IMR-90 (cell line): ENCODE measurements around the gene MSI2. TPM values are rescaled to one million over a fixed set of nuclear protein-coding genes. Genes with fewer than 3 reads are reported as not detected.
A peak's percentile ranks its signal among the peaks of the same experiment; 100 is the strongest.

ENCODE experiments used
- ATAC-seq: fragments of 200-7000 bp; cut with Tn5 transposase; 2 replicates; pipeline ENCODE4 v1.9.1; 2020; ENCODE audit warnings: low read depth, mild to moderate bottlenecking, moderate library complexity
- BruUV-seq: library from RNA; stranded (reverse); fragments of 400-500 nt; replicated peaks from 2 replicates; lab custom pipeline; 2021; lab: Mats Ljungman, UMichigan
- CTCF ChIA-PET: fragments of 300-600 bp; formaldehyde crosslinking; extraction: SDS; loops from one replicate; lab custom pipeline; 2021; ENCODE audit warnings: antibody characterized with exemption; lab: Yijun Ruan, JAX
- POLR2A ChIA-PET: fragments of 300-600 bp; sonication (Branson Sonifier 250); formaldehyde crosslinking; loops from one replicate; lab custom pipeline; 2022; ENCODE audit warnings: antibody characterized with exemption; ENCODE audit not compliant: unreplicated experiment; lab: Charles Lee
- DNase-seq: peaks from one replicate; pipeline ENCODE4 v3.0.0; 2013
- H2AFZ ChIP-seq: replicated peaks from 2 replicates; pipeline ENCODE3; 2013; ENCODE audit warnings: low read length, mild to moderate bottlenecking; ENCODE audit not compliant: poor library complexity
- H2AK5ac ChIP-seq: 2 replicates; pipeline ENCODE4 v1.6.1; 2013; ENCODE audit warnings: low read depth, low read length, inconsistent platforms
- H2AK9ac ChIP-seq: replicated peaks from 2 replicates; pipeline ENCODE3; 2013; ENCODE audit warnings: mild to moderate bottlenecking, low read depth, low read length, moderate library complexity; ENCODE audit not compliant: poor library complexity
- H2BK120ac ChIP-seq: 2 replicates; pipeline ENCODE4 v1.6.1; 2013; ENCODE audit warnings: low read depth, low read length, inconsistent platforms
- H2BK15ac ChIP-seq: 3 replicates; pipeline ENCODE4 v1.6.1; 2013; ENCODE audit warnings: low read depth, low read length, inconsistent platforms
- H2BK20ac ChIP-seq: 2 replicates; pipeline ENCODE4 v1.6.1; 2013; ENCODE audit warnings: low read depth, mild to moderate bottlenecking, inconsistent platforms, low read length, moderate library complexity
- H2BK5ac ChIP-seq: 2 replicates; pipeline ENCODE4 v1.6.1; 2013; ENCODE audit warnings: mild to moderate bottlenecking, low read depth, low read length, inconsistent platforms; ENCODE audit not compliant: poor library complexity, severe bottlenecking
- H3K14ac ChIP-seq: replicated peaks from 2 replicates; pipeline ENCODE4 v1.6.1; 2013; ENCODE audit warnings: low read depth, low read length, inconsistent platforms
- H3K18ac ChIP-seq: 2 replicates; pipeline ENCODE4 v1.6.1; 2013; ENCODE audit warnings: low read depth, low read length, control low read depth
- H3K23ac ChIP-seq: 2 replicates; pipeline ENCODE4 v1.6.1; 2013; ENCODE audit warnings: low read depth, low read length, inconsistent platforms
- H3K27ac ChIP-seq: 2 replicates; pipeline ENCODE4 v1.5.1; 2013; ENCODE audit warnings: mild to moderate bottlenecking, control low read depth, low read length; ENCODE audit not compliant: insufficient read depth
- H3K27me3 ChIP-seq: 2 replicates; pipeline ENCODE4 v1.6.1; 2013; ENCODE audit warnings: low read length; ENCODE audit not compliant: control insufficient read depth, insufficient read depth
- H3K36me3 ChIP-seq: 2 replicates; pipeline ENCODE4 v1.6.1; 2013; ENCODE audit warnings: low read length, mixed read lengths; ENCODE audit not compliant: control insufficient read depth, insufficient read depth
- H3K4ac ChIP-seq: 2 replicates; pipeline ENCODE4 v1.6.1; 2013; ENCODE audit warnings: low read depth, low read length, inconsistent platforms
- H3K4me1 ChIP-seq: 2 replicates; pipeline ENCODE4 v1.6.1; 2013; ENCODE audit warnings: low read length, mixed read lengths; ENCODE audit not compliant: control insufficient read depth, insufficient read depth
- H3K4me2 ChIP-seq: 2 replicates; pipeline ENCODE4 v1.6.1; 2013; ENCODE audit warnings: low read depth, mild to moderate bottlenecking, control low read depth, low read length, moderate library complexity
- H3K4me3 ChIP-seq: 2 replicates; pipeline ENCODE4 v1.5.1; 2013; ENCODE audit warnings: low read depth, mild to moderate bottlenecking, control low read depth, low read length, moderate library complexity; ENCODE audit not compliant: insufficient read depth
- H3K56ac ChIP-seq: 2 replicates; pipeline ENCODE4 v1.6.1; 2013; ENCODE audit warnings: low read length, inconsistent platforms; ENCODE audit not compliant: insufficient read depth; ENCODE audit errors: extremely low read depth
- H3K79me1 ChIP-seq, 2 experiments: 2 replicates each; pipeline ENCODE4 v1.6.1; 2013; ENCODE audit warnings: low read length in 2 of 2, inconsistent platforms in 1 of 2, low read depth in 1 of 2
- H3K9ac ChIP-seq: 2 replicates; pipeline ENCODE4 v1.6.1; 2013; ENCODE audit warnings: low read depth, low read length, control low read depth
- H3K9me1 ChIP-seq: 2 replicates; pipeline ENCODE4 v1.6.1; 2013; ENCODE audit warnings: low read length, inconsistent platforms; ENCODE audit not compliant: insufficient read depth
- H3K9me3 ChIP-seq: 2 replicates; pipeline ENCODE4 v1.6.1; 2013; ENCODE audit warnings: low read length; ENCODE audit not compliant: control insufficient read depth, insufficient read depth
- H4K20me1 ChIP-seq: 2 replicates; pipeline ENCODE4 v1.6.1; 2013; ENCODE audit warnings: low read length, inconsistent platforms; ENCODE audit not compliant: insufficient read depth
- H4K5ac ChIP-seq: 2 replicates; pipeline ENCODE4 v1.6.1; 2013; ENCODE audit warnings: mild to moderate bottlenecking, low read depth, low read length, control low read depth
- H4K8ac ChIP-seq, 2 experiments: 2 replicates each; pipeline ENCODE4 v1.6.1; 2013; ENCODE audit warnings: low read depth in 2 of 2, low read length in 2 of 2, control low read depth in 1 of 2, inconsistent platforms in 1 of 2
- H4K91ac ChIP-seq: 2 replicates; pipeline ENCODE4 v1.6.1; 2013; ENCODE audit warnings: low read depth, low read length, inconsistent platforms; ENCODE audit not compliant: insufficient read depth
- BHLHE40 ChIP-seq: fragments of 150-350 bp; IDR thresholded peaks from 2 replicates; pipeline ENCODE4 v1.6.1; 2016; ENCODE audit warnings: mild to moderate bottlenecking, low read depth, low read length
- CHD1 ChIP-seq: IDR thresholded peaks from 2 replicates; pipeline ENCODE4 v1.6.1; 2012; ENCODE audit warnings: low read depth, low read length, improper control_type of control experiment
- CTCF ChIP-seq: conservative IDR thresholded peaks from 2 replicates; pipeline ENCODE4 v1.5.1; 2012; ENCODE audit warnings: mild to moderate bottlenecking, low read depth, low read length, improper control_type of control experiment
- ELK1 ChIP-seq: fragments of 150-350 bp; IDR thresholded peaks from 2 replicates; pipeline ENCODE4 v1.6.1; 2016; ENCODE audit warnings: low read depth, mild to moderate bottlenecking, low read length, moderate library complexity, borderline replicate concordance
- FOS ChIP-seq: fragments of 150-350 bp; IDR thresholded peaks from 2 replicates; pipeline ENCODE4 v1.6.1; 2016; ENCODE audit warnings: low read depth, low read length
- MAFK ChIP-seq: IDR thresholded peaks from 2 replicates; pipeline ENCODE4 v1.6.1; 2012; ENCODE audit warnings: low read depth, low read length, improper control_type of control experiment
- MAZ ChIP-seq: IDR thresholded peaks from 2 replicates; pipeline ENCODE4 v1.6.1; 2012; ENCODE audit warnings: low read depth, mild to moderate bottlenecking, low read length, improper control_type of control experiment, moderate library complexity, borderline replicate concordance
- MXI1 ChIP-seq: IDR thresholded peaks from 2 replicates; pipeline ENCODE4 v1.6.1; 2012; ENCODE audit warnings: low read depth, mild to moderate bottlenecking, low read length, moderate library complexity, borderline replicate concordance
- NFE2L2 ChIP-seq: fragments of 150-350 bp; IDR thresholded peaks from 2 replicates; pipeline ENCODE4 v1.6.1; 2016; ENCODE audit warnings: low read depth, mild to moderate bottlenecking, low read length
- RAD21 ChIP-seq: IDR thresholded peaks from 2 replicates; pipeline ENCODE4 v1.6.1; 2012; ENCODE audit warnings: low read length, improper control_type of control experiment
- RCOR1 ChIP-seq: IDR thresholded peaks from 2 replicates; pipeline ENCODE4 v1.6.1; 2012; ENCODE audit warnings: mild to moderate bottlenecking, low read length, improper control_type of control experiment; ENCODE audit not compliant: insufficient replicate concordance
- RFX5 ChIP-seq: IDR thresholded peaks from 2 replicates; pipeline ENCODE4 v1.8.0; 2012; ENCODE audit warnings: low read depth, mild to moderate bottlenecking, low read length, moderate library complexity
- USF2 ChIP-seq: fragments of 150-350 bp; IDR thresholded peaks from 2 replicates; pipeline ENCODE4 v1.6.1; 2017; ENCODE audit warnings: mild to moderate bottlenecking, antibody characterized with exemption, low read length, low read depth
- WGBS, 2 experiments: methylation state at CpG; one replicate each; pipeline versions ENCODE4 v1.1.5 to v1.1.7; 2013; ENCODE audit warnings: missing lambda C conversion rate in 2 of 2; ENCODE audit not compliant: insufficient read length in 1 of 2; ENCODE audit errors: extremely low coverage in 2 of 2; 5-methylcytosine and 5-hydroxymethylcytosine counted together
- dilution Hi-C: fragments of 300-500 bp; cut with HindIII; formaldehyde crosslinking; loops from one replicate; pipeline ENCODE4 v1.14.3; 2018; ENCODE audit warnings: low sequenced_read_pairs; ENCODE audit not compliant: unreplicated experiment
- in situ Hi-C: fragments of 300-500 bp; cut with MboI; formaldehyde crosslinking; loops from 3 replicates; pipeline ENCODE4 v1.14.3; 2019; ENCODE audit warnings: low sequenced_read_pairs, inconsistent platforms, mixed read lengths
- intact Hi-C: fragments of 100-400 bp; cut with micrococcal nuclease; formaldehyde crosslinking; loops from 2 replicates; pipeline ENCODE4 v1.10.0; 2022
- polyA plus RNA-seq, 3 experiments: library from polyadenylated mRNA; depleted of rRNA; stranded (reverse); fragments of >200 nt; gene quantifications; 2 replicates each; pipeline ENCODE4 v1.2.3, GENCODE V29; 2012; ENCODE audit warnings: low replicate concordance in 1 of 3
- total RNA-seq: library from RNA; depleted of rRNA; stranded (reverse); fragments of >200 nt; gene quantifications from 2 replicates; pipeline ENCODE4 v1.2.3, GENCODE V29; 2012

MSI2 gene
- total and polyA plus RNA-seq, 2 of the 4 experiments (the other 2 are of a cell fraction), result 13.0 to 16.0 TPM

- ChIA-PET CTCF (no interaction called here), POLR2A (no interaction called here)
- no peaks in the 10 kb centered on the region; the same call in 1 of the 2 replicates for H4K20me1 ChIP-seq
- H3K79me1 ChIP-seq, result peaks cover 0 to 7% of the 10 kb centered on the region in 2 experiments; a peak in 1 of 4 replicates
- no peak for TF ChIP-seq RAD21
- no peak for TF ChIP-seq USF2
- no peak for TF ChIP-seq MAZ
- no peak for TF ChIP-seq CHD1
- TF ChIP-seq NFE2L2, result no peak
- no peak for TF ChIP-seq MXI1
- no peak for TF ChIP-seq FOS
- no peak for TF ChIP-seq ELK1
- no peak for TF ChIP-seq MAFK
- no peak for TF ChIP-seq RCOR1
- no peak for TF ChIP-seq BHLHE40
- TF ChIP-seq CTCF, result no peak
- TF ChIP-seq RFX5, result no peak
- no peak overlapping the region for H4K5ac ChIP-seq
- in situ Hi-C loops, result no loop called here
- intact Hi-C loops, result no loop called here
- H2BK15ac ChIP-seq, result no peak overlapping the region
- no peaks in the 10 kb centered on the region for H3K27me3 ChIP-seq
- no TSS peak for BruUV-seq
- ATAC-seq, result no peak
- no peaks in the 10 kb centered on the region for H3K9me3 ChIP-seq
- dilution Hi-C loops, result no loop called here
- no peak overlapping the region for H2AK5ac ChIP-seq
- 0 out of 2 replicates have a peak overlapping the region, but pooled peaks have one; percentile 21 for H3K23ac ChIP-seq
- peaks cover 11% of the 10 kb centered on the region; the same call in 1 of the 2 replicates for H3K9me1 ChIP-seq
- no peak overlapping the region for H4K8ac ChIP-seq
- H3K4me2 ChIP-seq, result no peak overlapping the region
- no peak overlapping the region for H2BK20ac ChIP-seq
- 74% methylated on average over 7 of the region's 20 CpGs; no CpG with 5 or more reads in 1 of the 2 experiments for WGBS, 2 experiments
- no peak overlapping the region for H3K4me3 ChIP-seq
- H3K14ac ChIP-seq, result no peak overlapping the region
- H3K56ac ChIP-seq, result no peak overlapping the region
- H3K36me3 ChIP-seq, result no peaks in the 10 kb centered on the region
- DNase-seq, result no peak
- H3K4ac ChIP-seq, result no peak overlapping the region
- H3K4me1 ChIP-seq, result peaks cover 7% of the 10 kb centered on the region
- no peak overlapping the region for H4K91ac ChIP-seq
- H3K27ac ChIP-seq, result no peak overlapping the region
- H2AK9ac ChIP-seq, result no peak overlapping the region
- H2BK5ac ChIP-seq, result no peak overlapping the region
- H3K9ac ChIP-seq, result no peak overlapping the region
- H2BK120ac ChIP-seq, result no peak overlapping the region
- no peak overlapping the region for H2AFZ ChIP-seq
- H3K18ac ChIP-seq, result no peak overlapping the region
Observed at GRCh38 chr17:57420734-57421717, 164.7 kb downstream of the MSI2 start.
